Neural cell (in vitro differentiated cells): ENCODE data around the gene APBB2. TPM values are rescaled to one million over a fixed set of nuclear protein-coding genes. Genes with fewer than 3 reads are reported as not detected.

Source experiments
- H2AFZ ChIP-seq: fragments of 200-600, 300-800 bp; sonication (generic), shearing (Covaris generic); 2 replicates; pipeline ENCODE4 v1.6.0; 2014; ENCODE audit warnings: low read depth, mild to moderate bottlenecking, antibody characterized with exemption, low read length, moderate library complexity
- H3F3A ChIP-seq: fragments of 200-600 bp; shearing (Covaris generic); 2 replicates; pipeline ENCODE4 v1.6.1; 2016; ENCODE audit warnings: mild to moderate bottlenecking, moderate library complexity, mixed read lengths, antibody characterized with exemption, low read length; ENCODE audit not compliant: insufficient read depth, poor library complexity, severe bottlenecking
- H3K27ac ChIP-seq: fragments of 200-600, 300-800 bp; sonication (generic), shearing (Covaris generic); 2 replicates; pipeline ENCODE4 v1.5.1; 2014; ENCODE audit warnings: mild to moderate bottlenecking, low read length, moderate library complexity
- H3K27me3 ChIP-seq: fragments of 300-800, 200-600 bp; sonication (generic), shearing (Covaris generic); 2 replicates; pipeline ENCODE4 v1.6.0; 2014; ENCODE audit warnings: mild to moderate bottlenecking, low read depth, low read length, moderate library complexity; ENCODE audit not compliant: insufficient read depth
- H3K36me3 ChIP-seq: fragments of 300-800, 200-600 bp; sonication (generic), shearing (Covaris generic); 2 replicates; pipeline ENCODE4 v1.5.1; 2014; ENCODE audit warnings: mild to moderate bottlenecking, antibody characterized with exemption, low read length, moderate library complexity; ENCODE audit not compliant: insufficient read depth
- H3K4me2 ChIP-seq: fragments of 300-800, 200-600 bp; sonication (generic), shearing (Covaris generic); 2 replicates; pipeline ENCODE4 v1.6.0; 2014; ENCODE audit warnings: mild to moderate bottlenecking, low read length
- H3K4me3 ChIP-seq: fragments of 300-800, 200-600 bp; sonication (generic), shearing (Covaris generic); 2 replicates; pipeline ENCODE4 v1.5.1; 2014; ENCODE audit warnings: mild to moderate bottlenecking, low read length, moderate library complexity
- H3K79me2 ChIP-seq: fragments of 200-600 bp; shearing (Covaris generic); replicated peaks from 2 replicates; pipeline ENCODE4 v1.6.0; 2014; ENCODE audit warnings: mild to moderate bottlenecking, low read length, moderate library complexity; ENCODE audit not compliant: insufficient read depth
- H3K9ac ChIP-seq: fragments of 300-800, 200-600 bp; sonication (generic), shearing (Covaris generic); 2 replicates; pipeline ENCODE4 v1.6.1; 2016; ENCODE audit warnings: mild to moderate bottlenecking, low read length, mixed read lengths
- H3K9me2 ChIP-seq: fragments of 200-600 bp; shearing (Covaris generic); 2 replicates; pipeline ENCODE4 v1.6.1; 2016; ENCODE audit warnings: mild to moderate bottlenecking, low read length, mixed read lengths; ENCODE audit not compliant: insufficient read depth
- H3K9me3 ChIP-seq: fragments of 200-600, 300-800 bp; sonication (generic), shearing (Covaris generic); 2 replicates; pipeline ENCODE4 v1.6.1; 2016; ENCODE audit warnings: mild to moderate bottlenecking, mixed run types, low read length, moderate library complexity, mixed read lengths
- H4K20me1 ChIP-seq: fragments of 200-600 bp; shearing (Covaris generic); 2 replicates; pipeline ENCODE4 v1.6.1; 2016; ENCODE audit warnings: mild to moderate bottlenecking, mixed run types; ENCODE audit not compliant: insufficient read depth
- CTCF ChIP-seq: fragments of 450-650 bp; IDR thresholded peaks from 2 replicates; pipeline ENCODE4 v1.5.1; 2014; ENCODE audit warnings: antibody characterized with exemption, mild to moderate bottlenecking, moderate library complexity; ENCODE audit not compliant: poor library complexity, severe bottlenecking
- EP300 ChIP-seq: fragments of 450-650 bp; conservative IDR thresholded peaks from 2 replicates; pipeline ENCODE4 v1.6.1; 2014; ENCODE audit warnings: antibody characterized with exemption, mild to moderate bottlenecking, moderate library complexity; ENCODE audit not compliant: poor library complexity, severe bottlenecking
- EZH2 ChIP-seq: fragments of 200-600, 300-800 bp; shearing (Covaris generic), sonication (generic); IDR thresholded peaks from 2 replicates; pipeline ENCODE4 v1.6.1; 2014; ENCODE audit warnings: antibody characterized with exemption, low read length, borderline replicate concordance, mild to moderate bottlenecking; ENCODE audit not compliant: insufficient read depth, poor library complexity, severe bottlenecking
- MXI1 ChIP-seq: fragments of 450-650 bp; conservative IDR thresholded peaks from 2 replicates; pipeline ENCODE4 v1.6.1; 2014; ENCODE audit warnings: antibody characterized with exemption, mild to moderate bottlenecking; ENCODE audit not compliant: poor library complexity, severe bottlenecking
- POLR2AphosphoS5 ChIP-seq: IDR thresholded peaks from 2 replicates; pipeline ENCODE4 v1.6.1; 2012
- RAD21 ChIP-seq: fragments of 450-650 bp; conservative IDR thresholded peaks from 2 replicates; pipeline ENCODE4 v1.6.1; 2014; ENCODE audit warnings: antibody characterized with exemption, mild to moderate bottlenecking, moderate library complexity
- REST ChIP-seq: IDR thresholded peaks from 2 replicates; pipeline ENCODE4 v1.6.1; 2012; ENCODE audit warnings: borderline replicate concordance
- SMC3 ChIP-seq: fragments of 450-650 bp; conservative IDR thresholded peaks from 2 replicates; pipeline ENCODE4 v1.6.1; 2014; ENCODE audit warnings: antibody characterized with exemption, mild to moderate bottlenecking, moderate library complexity; ENCODE audit not compliant: poor library complexity
- TAF1 ChIP-seq: IDR thresholded peaks from 2 replicates; pipeline ENCODE4 v1.6.1; 2012; ENCODE audit warnings: low read depth
- polyA plus RNA-seq: library from polyadenylated mRNA; depleted of rRNA; stranded (reverse); fragments of >200 nt; gene quantifications from 2 replicates; pipeline ENCODE4 v1.2.3, GENCODE V29; 2014

The APBB2 gene
- polyA plus RNA-seq, 1 donor from 2014 or later: 41.9 TPM

DNA sequence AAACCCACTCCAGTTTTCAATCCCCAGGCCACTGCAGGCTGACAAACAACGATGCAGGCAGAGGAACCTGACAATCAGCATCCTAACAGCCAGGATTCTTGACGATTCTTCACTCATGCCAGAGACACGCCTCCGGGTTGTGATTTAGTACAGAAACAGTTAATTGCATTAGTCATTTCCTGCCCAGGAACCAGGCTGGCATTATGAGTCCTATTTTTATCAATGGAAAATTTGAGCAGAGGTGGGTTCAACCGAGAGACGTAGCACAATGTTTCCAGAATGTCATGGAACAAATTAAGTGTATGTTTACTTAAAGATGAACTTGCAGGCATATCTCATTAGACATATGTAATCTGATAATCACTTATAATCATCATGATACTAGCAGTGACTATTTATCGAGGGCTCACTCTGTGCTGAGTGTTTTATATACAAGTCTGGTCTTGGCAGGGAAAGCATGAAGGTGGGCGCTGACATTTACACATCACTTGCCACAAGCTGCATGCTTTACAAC lies 304.9 kb downstream of the APBB2 start:
- Histone ChIP-seq H3K36me3 (no peaks in the 10 kb centered on the region), H3K9me2 (no peaks in the 10 kb centered on the region), H3K27me3 (no peaks in the 10 kb centered on the region), H3K79me2 (no peaks in the 10 kb centered on the region), H3K27ac (peak overlapping the region; percentile 29), H3K4me2 (peak overlapping the region; percentile 19), H3K4me3 (no peak overlapping the region), H4K20me1 (no peaks in the 10 kb centered on the region), H3K9me3 (no peaks in the 10 kb centered on the region), H3F3A (no peaks in the 10 kb centered on the region), H2AFZ (no peak overlapping the region), H3K9ac (no peak overlapping the region)
- TF ChIP-seq EP300 (no peak), TAF1 (no peak), RAD21 (no peak), EZH2 (no peak), REST (no peak), MXI1 (no peak), CTCF (no peak), SMC3 (no peak), POLR2AphosphoS5 (no peak)

- no peaks in the 10 kb centered on the region for H3K79me2 ChIP-seq
- no peak overlapping the region for H3K9ac ChIP-seq
- H2AFZ ChIP-seq: no peak overlapping the region
- H3K27ac ChIP-seq: peak overlapping the region; percentile 29
- no peaks in the 10 kb centered on the region for H3F3A ChIP-seq
- no peaks in the 10 kb centered on the region for H3K9me2 ChIP-seq
- H4K20me1 ChIP-seq: no peaks in the 10 kb centered on the region
- H3K4me3 ChIP-seq: no peak overlapping the region
- no peak overlapping the region for H3K4me2 ChIP-seq
- TF ChIP-seq TAF1: no peak
- peak; percentile 40 for TF ChIP-seq POLR2AphosphoS5
- no peak for TF ChIP-seq EP300
- TF ChIP-seq RAD21: peak; percentile 69
- no peak for TF ChIP-seq EZH2
- TF ChIP-seq SMC3: peak; percentile 63
- TF ChIP-seq MXI1: no peak
- peak; percentile 31 for TF ChIP-seq REST
- TF ChIP-seq CTCF: peak; percentile 77
- no peaks in the 10 kb centered on the region for H3K9me3 ChIP-seq
- no peaks in the 10 kb centered on the region for H3K36me3 ChIP-seq
- H3K27me3 ChIP-seq: no peaks in the 10 kb centered on the region
Measured at GRCh38 chr4:40908702-40909362, 305.5 kb downstream of the APBB2 start.
